ENCODE results near the gene TWIST2.

The TWIST2 gene

DNA sequence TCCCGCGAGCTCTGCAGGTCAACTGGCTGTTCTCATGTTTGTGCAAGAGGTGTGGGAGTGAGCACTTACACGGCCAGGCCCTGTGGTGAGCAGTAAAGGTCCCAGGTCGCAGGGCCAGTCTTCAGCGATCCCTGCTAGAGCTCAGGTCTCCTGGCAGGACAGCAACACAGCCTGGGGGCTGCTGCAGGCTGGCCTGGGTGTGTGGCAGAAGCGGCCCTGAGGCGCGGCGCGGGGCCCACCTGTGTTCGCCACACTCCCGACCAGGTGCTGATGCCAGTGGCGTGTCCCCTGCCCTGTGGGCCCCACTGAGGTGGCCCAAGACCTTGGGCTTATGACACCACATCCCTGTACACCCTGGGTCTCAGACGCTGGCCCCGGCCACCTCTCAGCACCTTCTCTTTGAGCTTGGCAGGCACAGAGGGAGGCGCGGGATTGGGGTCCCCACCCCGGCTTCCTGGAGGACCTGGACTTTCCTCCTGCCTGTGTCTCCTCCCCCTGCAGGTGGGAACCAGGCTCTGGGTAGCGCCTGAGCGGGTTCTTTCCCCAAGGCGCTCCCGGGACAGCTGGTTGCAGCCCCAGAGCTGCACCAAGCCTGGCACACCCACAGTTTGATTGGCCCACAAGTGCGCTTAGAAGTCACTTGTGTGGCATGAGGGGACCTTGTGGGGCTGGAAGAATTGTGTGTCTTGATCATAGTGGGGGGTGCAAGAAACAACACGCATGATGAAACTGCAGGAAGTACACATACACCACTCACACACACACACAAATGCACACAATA lies 59.2 kb downstream of the TWIST2 start:
- no peak for DNase-seq

DNA sequence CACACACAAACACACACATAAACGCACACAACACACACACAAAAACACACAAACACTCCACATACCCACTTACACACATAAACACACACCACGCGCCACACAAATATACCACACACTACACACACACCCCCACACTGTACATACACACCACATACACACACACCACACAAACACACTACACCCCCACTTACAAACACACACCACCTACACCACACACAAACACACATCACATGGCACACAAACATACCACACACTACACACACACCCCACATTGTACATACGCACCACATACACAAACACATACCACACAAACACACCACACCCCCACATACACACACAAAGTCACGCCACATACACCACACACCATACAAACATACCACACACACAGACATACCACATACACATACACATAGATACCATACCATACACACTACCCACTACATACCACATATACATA lies 59.9 kb downstream of the TWIST2 start:
- no peak for DNase-seq

DNA sequence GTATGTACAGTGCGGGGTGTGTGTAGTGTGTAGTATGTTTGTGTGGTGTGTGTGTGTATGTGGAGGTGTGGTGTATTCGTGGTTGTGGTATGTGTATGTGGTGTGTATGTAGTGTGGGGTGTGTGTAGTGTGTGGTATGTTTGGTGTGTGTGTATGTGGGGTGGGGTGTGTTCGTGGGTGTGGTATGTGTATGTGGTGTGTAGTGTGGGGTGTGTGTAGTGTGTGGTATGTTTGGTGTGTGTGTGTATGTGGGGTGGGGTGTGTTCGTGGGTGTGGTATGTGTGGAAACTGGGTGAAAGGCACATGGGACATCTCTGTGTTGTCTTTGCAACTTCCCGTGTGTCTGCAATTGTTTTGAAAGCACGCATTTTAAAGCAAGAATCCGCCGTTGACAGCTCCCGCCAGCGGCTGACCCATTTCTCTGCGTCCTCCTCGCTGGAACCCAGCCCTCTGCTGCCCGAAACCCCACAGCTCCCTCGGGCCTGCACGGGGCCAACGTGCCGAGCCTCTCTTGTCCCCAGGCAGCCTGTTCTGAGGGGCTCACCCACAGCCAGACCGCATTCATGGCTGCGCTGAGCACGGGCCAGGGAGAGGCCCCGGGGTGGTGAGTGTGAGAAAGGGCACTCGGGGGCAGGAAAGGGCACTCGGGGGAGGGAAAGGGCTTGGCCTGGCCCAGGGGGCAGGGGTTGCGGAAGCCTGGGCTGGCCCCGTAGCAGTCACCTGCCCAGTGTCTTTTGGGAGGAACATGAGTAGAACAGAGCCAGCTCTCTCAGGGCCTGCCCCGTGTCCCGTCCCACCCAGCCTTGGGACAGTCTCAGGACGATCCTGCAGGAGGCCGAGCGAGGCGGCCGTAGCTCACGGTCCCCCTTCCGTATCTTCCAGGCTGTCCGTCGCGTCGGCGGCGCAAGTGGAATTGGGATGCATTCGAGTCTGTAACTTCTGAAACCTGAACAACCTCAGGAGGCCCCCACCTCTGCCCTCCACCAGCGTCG lies 61.4 kb downstream of the TWIST2 start:
- DNase-seq = no peak

DNA sequence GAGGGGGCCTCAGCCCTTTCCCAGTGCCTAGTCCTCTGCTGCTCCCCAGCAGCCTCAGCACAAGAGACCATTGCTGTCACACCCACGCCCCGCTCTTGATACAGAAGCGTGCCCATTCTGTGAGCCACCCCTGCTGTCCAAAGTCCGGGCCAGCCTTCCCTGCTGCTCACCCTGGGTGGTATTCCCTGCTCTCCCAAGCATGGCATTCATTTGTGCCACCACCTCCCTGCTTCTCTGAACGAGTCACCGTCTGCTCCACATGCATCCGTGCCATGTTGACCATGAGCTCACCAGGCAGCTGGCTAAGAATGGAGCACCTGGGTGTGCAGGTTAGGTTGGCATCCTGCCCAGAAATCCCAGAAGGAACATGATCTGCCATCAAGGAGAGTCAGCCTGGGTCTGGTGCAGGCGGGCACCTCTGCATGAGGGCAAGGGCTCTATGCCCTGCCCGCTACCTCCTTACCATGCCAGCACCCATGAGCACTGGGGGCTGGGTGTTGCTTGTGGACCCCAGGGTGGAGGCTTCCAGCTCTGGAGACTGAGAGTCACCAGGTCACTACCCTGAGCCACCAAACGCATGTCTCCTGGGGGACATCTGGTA lies 63.0 kb downstream of the TWIST2 start:
- DNase-seq = no peak

DNA sequence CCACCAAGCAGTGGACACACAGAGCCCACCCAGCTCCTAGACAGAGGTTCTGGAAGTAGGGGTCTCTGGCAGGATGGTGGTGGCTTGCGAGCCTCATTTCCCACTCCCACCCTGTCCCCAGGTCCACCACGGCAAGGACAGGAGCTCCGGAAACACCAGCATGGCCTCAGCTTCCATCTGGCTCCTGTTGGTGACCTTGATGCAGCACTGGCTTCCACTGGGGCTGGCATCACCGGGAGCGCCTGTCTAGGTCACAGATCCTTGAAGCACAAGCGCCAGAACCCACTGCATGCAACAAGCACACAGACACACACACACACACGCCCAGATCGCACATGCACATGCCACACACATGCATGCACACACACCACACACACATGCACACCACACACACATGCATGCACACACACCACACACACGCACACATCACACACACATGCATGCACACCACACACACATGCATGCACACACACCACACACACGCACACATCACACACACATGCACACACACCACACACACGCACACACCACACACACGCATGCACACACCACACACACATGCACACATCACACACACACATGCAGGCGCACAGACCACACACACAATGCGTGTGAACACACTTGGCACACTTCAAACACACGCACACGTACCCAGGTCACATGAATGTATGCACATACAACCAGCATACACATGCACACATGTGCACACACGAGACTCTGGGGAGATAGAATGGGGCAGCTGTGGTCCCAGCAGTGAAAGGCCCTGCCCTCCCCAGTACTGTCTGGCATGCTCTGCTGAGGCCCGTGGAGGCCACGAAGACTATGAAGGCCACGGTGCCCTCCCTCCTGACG lies 63.7 kb downstream of the TWIST2 start:
- DNase-seq = no peak

GRCh38 chr2:238912228-238912915 lies 64.5 kb downstream of the TWIST2 start:
- DNase-seq = no peak

DNA sequence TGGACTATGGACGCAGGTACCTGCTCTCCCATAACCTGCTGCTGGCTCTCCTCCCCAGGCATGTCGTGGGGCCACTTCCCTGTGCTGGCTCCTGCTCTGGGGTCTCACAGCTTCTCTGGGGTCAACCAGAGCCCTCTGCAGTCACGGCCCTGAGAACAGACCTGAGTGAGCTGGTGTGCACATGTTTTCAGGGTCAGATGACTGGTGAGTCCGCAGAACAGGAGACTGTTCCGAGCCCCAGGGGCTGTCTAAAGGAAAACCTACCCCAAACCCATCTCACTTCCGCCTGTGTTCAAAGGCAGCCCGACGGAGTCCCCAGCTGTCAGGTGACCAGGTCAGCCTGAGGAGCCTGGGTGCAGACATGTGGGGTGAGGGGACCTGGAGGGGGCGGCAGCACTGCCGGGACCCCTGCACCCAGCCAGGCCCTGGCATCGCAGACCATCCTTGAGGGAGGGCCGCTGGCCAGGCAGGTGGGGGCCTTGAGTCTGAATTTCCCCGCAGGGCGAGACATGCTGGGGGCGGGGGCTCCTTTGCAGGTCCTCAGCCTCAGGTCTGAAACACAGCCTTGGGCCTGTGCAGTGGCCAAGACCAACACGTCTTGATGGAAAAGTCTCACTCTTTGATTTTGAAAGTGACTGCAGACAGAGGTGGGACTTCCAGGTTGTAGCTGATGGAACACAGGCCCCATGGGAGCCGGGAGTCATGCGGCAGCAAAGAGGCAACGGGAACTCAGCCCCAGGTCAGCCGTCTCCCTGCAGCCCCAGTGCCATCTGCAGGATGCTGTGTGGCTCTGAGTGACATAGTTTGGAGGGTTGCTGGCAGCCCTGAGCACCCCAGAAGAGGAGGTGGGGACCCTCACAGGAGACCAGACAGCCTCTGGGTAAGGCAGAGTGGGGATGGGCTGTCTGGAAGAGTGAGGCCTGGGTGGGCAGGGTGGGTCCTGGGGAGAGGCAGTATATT lies 65.3 kb downstream of the TWIST2 start:
- no peak for DNase-seq

- DNase-seq = no peak
Observed at GRCh38 chr2:238913931-238914647, 66.2 kb downstream of the TWIST2 start.

DNA sequence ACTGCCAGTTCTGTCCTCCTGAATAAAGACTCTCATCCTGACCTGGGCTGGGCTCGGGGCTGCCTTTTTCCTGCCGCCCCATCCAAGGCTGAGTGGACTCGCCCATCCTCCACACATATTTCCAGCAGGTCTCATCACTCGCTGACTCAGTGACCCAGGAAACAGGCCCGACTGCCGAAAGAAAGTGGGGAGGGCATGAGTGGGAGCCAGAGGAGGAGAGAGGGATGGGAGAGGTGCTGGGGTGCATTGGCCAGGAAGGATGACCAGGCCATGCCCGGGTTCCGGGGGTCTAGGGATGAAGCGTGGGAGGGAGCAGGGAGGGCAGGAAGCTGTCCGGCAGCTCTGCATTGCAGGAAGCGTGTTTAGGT lies 66.7 kb downstream of the TWIST2 start:
- no peak for DNase-seq

DNA sequence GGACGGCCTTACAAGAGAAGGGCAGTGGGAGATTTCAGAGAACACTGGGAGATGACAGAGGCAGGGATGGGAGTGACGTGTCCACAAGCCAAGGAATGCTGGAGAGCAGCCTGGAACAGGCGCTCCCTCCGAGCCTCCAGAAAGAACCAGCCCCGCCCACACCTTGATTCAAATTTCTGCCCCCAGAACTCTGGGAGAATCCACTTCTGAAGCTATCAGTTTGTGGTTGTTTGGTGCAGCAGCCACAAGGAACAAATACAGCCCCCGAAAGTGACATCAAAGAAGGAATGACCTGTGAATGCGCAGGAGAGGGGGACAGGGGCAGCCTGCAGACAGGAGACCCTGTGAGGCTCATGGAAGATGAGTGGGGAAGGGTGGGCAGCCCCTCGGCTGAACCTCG lies 67.3 kb downstream of the TWIST2 start:
- no peak for DNase-seq

- no peak for DNase-seq
Observed at GRCh38 chr2:238915596-238915995, 67.7 kb downstream of the TWIST2 start.

DNA sequence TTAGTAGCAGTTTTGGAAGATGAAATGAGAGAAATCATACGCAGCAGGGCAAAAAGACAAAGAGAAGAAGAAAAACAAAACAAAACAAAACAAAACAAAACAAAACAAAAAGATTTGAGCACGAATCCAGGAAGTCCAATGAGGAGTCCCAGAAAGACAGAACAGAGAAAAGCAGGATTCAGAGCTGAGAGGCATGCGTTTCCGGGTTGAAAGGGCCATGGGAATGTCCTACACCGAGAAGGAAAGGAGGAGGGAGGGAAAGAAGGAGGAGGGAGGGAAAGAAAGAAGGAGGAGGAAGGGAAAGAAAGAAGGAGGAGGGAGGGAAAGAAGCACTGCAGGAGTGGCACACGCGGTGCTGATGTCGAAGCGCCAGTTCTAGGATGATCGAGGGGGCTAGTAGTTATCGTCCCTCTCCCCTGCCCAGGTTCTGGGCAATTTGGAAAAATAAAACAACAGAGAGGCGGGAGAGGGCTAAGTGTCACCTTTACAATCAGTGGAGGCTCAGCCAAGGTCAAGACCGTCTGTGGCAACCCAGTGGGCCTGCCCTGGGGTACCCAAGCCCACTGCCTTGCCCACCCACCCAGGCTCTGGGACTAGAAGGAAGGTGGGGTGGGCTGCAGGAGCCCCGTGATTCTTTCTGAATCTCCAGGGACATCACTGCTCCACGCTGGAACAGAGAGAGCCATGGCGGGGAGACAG lies 68.4 kb downstream of the TWIST2 start:
- DNase-seq = no peak

DNA sequence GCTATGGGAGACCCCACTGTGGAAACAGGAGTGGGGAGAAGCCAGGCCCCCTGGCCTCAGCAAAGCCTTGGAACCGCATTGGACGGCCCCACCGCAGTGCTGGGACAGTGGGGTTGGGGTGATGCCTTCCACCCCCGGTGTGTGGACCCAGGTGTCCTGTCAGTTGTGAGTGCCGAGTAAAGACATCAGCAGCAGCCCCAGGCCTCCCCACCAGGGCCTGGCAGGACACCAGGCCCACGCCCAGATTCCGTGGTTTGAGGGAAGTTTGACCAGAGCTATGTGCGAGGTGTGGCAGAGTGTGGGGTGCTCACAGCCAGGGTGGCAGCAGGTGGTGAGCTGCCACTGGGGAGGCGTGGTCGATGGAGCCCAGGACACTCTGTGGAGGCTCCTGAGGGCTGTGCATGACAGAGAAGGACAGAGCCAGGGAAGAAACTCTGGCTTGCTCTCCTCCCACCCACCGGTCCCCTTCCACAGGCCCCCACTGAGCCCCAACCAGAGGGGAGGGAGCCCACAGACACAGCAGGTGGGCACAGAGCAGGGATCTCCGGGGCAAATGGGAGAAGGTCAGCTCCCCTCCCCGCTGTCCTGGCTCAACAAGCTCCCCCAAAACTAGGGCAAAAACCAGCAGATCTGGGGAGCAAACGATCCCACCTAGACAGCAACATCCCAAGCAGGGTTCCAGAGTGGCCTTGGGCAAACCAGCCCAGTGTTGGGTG lies 69.1 kb downstream of the TWIST2 start:
- DNase-seq = no peak

DNA sequence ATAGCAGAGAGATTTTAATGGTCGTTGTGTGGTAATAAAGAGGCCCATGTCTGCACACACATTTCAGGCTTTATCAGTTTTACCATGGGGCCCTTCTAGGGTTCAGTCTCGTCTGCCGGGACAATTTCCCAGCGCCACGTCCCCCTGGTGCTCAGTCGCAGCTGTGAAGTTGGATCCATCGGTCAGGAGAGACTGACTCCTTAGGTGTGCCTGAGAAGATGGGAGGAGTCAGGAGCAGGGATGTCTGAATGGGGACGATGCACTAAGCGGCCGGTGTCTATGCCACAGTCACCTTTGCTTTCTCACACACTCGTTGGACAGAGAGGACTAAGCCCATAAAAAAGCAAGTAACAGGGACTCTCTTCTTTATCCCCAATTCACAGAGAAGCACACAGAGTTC lies 71.4 kb downstream of the TWIST2 start:
- no peak for DNase-seq

DNA sequence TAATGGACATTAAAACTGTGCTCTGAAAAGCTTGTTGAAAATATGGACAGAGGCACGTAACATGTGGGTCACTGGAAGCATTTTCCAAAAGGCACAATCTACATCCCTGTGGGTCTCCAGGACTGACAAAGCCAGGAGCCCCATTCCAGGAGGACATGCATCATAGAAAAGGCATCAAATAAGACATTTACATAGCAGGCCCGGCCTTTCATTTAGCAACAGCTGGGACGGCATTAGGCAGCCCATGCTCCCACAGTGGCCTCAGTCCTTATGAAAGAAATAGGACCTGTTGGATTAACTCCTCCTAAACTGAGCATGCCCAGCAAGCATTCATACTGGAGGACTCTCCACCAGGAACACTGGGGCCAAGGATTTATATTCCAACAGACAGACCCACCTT lies 72.2 kb downstream of the TWIST2 start:
- no peak for DNase-seq

DNA sequence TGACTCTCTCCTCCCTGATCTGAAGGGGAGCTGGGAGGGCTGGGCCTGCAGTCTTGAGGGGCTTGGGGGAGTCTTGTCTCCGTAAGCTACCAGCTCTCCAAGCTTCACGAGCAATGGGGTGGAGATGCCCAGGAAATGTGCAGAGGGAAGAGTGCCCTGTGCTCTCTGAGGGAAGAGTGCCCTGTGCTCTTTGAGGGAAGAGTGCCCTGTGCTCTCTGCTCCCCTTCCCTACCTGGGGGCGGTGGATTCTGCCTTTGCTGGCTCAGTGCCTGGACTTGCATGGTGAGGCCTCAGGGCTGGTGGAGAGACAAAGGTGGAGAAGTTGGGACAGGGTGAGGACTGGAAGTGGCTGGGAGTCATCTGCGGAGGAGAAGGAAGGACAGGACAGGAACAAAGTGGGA lies 72.7 kb downstream of the TWIST2 start:
- DNase-seq = no peak

DNA sequence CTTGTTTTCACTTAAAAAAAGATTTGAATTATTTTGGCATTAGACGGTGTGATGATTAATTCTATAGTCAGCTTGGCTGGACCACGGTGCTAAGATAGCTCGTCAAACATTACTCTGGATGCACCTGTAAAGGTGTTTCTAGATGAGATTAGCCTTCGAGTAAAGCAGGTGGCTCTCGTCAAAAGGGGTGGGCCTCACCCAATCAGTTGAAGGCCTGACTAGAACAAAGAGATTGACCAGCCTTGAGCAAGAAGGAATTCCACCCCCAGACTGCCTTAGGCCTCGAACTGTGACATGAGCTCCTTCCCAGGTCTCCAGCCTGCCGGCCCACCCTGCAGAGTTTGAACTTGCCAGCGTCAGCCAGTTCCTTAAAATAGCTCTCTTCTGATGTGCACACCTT lies 73.4 kb downstream of the TWIST2 start:
- DNase-seq = no peak

GRCh38 chr2:238921681-238922319 lies 73.9 kb downstream of the TWIST2 start:
- DNase-seq = no peak

All from stimulated activated CD8-positive, alpha-beta memory T cell treated with anti-CD3 and anti-CD28 coated beads, Interleukin-4, amount 100 ng/mL, for 48 hours (primary cell).